HFF-Myc (cell line): Measurements from ENCODE around the gene KLF2.

Experiments used
- DNase-seq: peaks from one replicate; pipeline ENCODE4 v3.0.0-alpha.2; 2011; ENCODE audit warnings: low read depth; ENCODE audit errors: extremely low read depth
- H3K4me3 ChIP-seq: replicated peaks from 2 replicates; pipeline ENCODE4 v1.5.1; 2011; ENCODE audit warnings: low read depth, mild to moderate bottlenecking, control low read depth, low read length
- TF ChIP-seq, protein P1 (sequence below): IDR thresholded peaks from 2 replicates; pipeline ENCODE4 v1.5.1; 2012; ENCODE audit warnings: mild to moderate bottlenecking, low read depth, low read length, control low read depth; ENCODE audit errors: missing control alignments

Gene KLF2

DNA sequence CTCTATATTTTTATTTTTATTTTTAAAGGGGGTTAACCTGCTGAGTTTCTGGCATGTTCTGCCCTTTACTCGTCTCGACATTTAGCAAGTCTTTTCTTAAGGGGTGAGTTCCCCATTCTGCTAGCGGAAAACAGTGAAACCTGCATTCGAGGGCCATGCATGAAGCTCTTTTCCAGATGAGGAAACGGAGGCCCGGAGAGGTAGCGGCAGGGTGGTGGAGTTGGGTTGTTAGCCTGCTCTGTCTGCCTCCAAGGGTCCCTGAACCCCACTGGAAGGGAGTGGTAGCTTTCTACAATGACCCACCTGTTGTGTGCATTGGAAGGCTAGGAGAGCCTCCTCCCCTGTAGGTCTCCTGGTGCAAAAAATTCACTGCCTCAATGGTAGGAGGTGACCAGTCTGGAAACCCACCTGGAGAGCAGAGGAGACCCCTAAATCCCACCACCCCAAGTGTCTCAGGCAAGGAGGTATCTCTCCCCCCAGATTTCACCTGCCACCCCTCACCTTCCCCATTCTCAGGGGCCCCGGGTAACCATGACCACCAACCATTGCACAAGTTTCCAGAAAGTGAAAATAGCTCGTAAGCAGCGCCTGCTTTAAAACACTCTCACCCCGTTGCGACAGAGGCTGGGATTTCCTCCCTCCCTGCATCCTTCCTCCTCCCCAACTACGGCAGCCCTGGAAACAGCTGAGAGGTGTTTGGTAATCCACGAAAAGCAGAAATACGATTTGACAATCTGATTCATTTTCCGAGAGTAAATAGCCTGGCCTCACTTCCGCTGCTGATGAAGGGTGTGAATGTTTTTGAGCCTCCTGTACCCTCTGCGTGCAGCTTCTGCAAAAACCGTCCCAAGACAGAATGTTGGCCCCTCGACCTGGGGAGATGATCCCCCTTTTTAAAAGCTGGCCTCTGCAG is 3.5 kb downstream of the KLF2 start:
- no peak overlapping the region for H3K4me3 ChIP-seq
- no peak for DNase-seq

DNA sequence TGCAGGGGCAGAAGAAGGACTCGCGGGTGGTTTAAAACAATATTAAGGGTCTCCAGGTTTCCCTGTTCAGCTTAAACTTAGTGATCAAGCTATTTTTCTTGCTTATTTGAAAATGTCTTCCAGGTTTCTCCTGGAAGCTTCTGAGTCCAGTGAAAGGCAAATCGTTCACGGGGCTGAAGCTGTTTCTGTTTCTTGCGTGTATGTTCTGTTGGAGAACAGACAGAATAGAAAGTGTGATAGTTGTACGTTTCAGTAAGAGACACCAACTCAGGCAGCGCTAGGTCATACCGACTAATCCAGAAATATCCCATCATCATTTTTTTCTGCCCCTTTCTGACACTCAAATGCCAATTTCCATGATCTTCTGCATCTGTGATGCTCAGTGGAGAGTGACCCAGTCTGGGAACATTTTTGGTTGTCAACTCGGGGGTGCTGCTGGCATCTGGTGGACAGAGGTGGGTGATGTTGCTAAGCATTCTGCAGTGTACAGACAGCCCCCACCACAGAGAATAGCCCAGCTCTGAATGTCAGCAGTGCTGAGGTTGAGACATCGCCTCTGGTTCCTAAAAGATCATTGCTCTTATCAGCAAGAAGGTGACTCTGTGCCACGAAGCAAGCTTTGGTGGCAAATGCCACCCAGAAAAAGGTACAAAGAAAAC is 4.3 kb downstream of the KLF2 start:
- H3K4me3 ChIP-seq, result no peak overlapping the region
- DNase-seq, result no peak
- TF ChIP-seq, protein P1, sequence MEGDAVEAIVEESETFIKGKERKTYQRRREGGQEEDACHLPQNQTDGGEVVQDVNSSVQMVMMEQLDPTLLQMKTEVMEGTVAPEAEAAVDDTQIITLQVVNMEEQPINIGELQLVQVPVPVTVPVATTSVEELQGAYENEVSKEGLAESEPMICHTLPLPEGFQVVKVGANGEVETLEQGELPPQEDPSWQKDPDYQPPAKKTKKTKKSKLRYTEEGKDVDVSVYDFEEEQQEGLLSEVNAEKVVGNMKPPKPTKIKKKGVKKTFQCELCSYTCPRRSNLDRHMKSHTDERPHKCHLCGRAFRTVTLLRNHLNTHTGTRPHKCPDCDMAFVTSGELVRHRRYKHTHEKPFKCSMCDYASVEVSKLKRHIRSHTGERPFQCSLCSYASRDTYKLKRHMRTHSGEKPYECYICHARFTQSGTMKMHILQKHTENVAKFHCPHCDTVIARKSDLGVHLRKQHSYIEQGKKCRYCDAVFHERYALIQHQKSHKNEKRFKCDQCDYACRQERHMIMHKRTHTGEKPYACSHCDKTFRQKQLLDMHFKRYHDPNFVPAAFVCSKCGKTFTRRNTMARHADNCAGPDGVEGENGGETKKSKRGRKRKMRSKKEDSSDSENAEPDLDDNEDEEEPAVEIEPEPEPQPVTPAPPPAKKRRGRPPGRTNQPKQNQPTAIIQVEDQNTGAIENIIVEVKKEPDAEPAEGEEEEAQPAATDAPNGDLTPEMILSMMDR, result no peak

More for the DNA sequence above, 3.5 kb downstream of the KLF2 start:
- TF ChIP-seq, protein P1, result no peak

DNA sequence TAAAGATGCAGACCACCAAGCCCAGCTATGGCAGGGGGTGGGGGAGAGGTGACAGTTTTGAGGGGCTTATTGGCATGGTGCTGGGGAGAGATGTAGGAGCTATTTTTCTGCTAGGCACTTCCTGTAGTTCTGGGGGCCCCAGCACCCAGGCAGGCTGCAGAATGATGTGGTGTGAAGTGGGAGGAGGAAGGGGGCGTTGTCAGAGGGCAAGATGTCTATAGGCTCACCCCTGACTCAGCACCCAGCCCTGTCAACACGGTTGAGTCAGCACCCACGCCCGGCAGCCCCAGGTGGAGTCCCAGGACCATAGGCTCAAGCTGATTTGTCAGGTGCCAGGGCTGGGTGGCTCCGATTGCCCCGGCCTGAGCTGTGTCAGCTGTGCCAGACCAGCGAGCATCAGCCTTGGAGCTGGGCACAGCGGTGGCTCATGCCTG is 5.8 kb downstream of the KLF2 start:
- DNase-seq, result no peak
- H3K4me3 ChIP-seq, result no peak overlapping the region
- TF ChIP-seq, protein P1, result no peak

DNA sequence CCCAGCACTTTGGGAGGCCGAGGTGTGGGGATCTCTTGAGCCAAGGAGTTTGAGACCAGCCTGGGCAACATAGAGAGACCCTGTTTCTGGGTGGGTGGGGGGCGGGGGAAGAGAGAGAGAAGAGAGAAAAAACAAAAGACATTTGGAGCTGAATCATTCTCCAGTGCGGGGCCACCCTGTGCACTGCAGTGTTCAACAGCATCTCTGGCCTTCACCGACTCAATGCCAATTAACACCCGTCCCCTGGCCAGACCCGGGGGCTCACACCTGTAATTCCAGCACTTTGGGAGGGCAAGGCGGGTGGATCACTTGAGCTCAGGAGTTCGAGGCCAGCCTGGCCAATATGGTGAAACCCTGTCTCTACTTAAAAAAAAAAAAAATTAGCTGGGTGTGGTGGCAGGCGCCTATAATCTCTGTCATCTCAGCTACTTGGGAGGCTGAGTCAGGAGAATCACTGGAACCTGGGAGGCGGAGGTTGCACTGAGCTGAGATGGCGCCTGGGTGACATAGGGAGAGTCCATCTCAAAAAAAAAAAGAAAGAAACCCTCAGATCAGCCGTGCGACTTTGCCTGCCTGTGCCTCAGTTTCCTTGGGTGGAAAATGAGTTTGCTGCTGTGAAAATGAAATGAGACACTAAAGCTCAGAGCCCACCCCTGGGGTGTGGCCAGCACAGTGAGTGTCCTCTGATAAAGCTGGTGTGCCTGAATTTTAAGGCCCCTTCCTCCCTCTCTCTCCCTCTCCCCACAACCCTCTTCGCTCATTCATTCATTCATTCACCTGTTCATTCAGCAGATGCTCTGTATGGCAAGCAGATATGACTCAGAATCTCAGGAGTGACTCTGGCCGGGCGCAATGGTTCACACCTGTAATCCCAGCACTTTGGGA is 6.4 kb downstream of the KLF2 start:
- H3K4me3 ChIP-seq, result no peak overlapping the region
- TF ChIP-seq, protein P1, result no peak
- no peak for DNase-seq

DNA sequence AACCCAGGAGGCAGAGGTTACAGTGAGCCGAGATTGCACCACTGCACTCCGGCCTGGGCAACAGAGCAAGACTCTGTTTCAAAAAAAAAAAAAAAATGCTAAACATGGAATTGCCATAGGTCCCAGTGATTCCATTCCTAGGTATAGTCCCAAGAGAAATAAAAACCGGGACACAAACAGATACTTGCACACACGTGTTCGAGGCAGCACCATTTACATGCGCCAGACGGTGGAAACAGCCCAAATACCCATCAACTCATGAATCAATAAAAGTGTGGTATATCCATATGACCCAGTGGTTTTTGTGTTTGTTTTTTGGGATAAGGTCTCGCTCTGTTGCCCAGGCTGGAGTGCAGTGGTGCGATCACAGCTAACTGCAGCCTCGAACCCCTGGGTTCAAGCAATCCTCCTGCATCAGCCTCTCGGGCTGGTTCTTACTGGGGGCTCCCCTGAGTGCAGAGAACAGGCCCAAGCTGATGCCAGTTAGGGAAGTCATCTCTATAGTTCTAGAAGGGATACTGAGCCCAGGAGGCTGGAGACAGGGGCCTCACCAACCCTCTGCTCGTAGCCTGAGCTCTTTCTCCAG is 8.5 kb downstream of the KLF2 start:
- DNase-seq, result no peak
- TF ChIP-seq, protein P1, result no peak
- no peak overlapping the region for H3K4me3 ChIP-seq

DNA sequence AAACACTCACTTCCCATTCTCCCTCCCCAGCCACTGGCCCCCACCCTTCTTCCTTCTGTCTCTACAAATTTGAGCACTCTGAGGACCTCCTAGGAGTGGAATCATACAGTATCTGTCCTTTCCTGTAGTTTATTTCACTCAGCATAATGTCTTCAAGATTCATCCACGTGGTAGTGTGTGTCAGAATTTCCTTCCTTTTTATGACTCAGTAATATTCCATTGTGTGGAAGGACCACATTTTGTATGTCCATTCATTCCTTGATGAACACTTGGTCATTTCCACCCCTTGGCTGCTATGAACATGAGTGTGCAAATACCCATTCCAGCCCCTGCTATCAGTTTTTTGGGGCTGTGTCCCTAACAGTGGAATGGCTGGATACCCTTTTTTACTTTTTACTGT is 9.8 kb downstream of the KLF2 start:
- DNase-seq, result no peak
- no peak overlapping the region for H3K4me3 ChIP-seq
- TF ChIP-seq, protein P1, result no peak
